GM21367 (cell line): ENCODE data around the gene TXNIP.

Experiments used
- ATAC-seq: cut with Tn5 transposase; IDR thresholded peaks from one replicate; pipeline ENCODE4 v1.9.1; 2021; ENCODE audit not compliant: unreplicated experiment

Gene TXNIP

DNA sequence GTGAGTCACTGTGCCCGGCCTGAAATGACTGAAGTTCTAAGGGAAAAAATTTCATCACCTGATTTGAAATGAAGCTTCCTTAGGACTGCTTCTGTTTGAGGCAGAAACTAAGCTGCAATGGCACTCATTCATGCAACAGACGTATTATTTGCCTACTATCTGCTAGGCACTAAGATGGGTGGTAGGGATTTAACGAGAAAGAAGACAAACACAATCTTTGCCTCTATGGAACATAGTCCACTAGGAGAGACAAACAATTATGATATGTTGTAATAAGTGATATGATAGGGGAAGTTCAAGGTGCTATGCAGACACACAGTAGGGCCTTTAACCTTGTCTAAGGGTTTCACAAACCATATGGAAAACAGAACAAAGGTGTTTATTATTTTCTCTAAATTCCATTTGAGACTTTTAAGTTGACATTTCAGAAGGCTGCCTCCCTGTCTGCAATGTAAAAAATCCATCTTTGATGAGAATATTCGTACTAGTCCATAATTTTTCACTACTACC, 49.8 kb downstream of the TXNIP start:
- ATAC-seq = no peak

GRCh38 chr1:145944532-145944931, 51.8 kb downstream of the TXNIP start:
- ATAC-seq = no peak

GRCh38 chr1:145942871-145943270, 53.5 kb downstream of the TXNIP start:
- ATAC-seq = no peak
